Hepatic stellate cell (primary cell): ENCODE results near the gene VCP.

Experiments
- DNase-seq: peaks from one replicate; pipeline ENCODE4 v3.0.0; 2011; ENCODE audit warnings: low spot score

The VCP gene

DNA sequence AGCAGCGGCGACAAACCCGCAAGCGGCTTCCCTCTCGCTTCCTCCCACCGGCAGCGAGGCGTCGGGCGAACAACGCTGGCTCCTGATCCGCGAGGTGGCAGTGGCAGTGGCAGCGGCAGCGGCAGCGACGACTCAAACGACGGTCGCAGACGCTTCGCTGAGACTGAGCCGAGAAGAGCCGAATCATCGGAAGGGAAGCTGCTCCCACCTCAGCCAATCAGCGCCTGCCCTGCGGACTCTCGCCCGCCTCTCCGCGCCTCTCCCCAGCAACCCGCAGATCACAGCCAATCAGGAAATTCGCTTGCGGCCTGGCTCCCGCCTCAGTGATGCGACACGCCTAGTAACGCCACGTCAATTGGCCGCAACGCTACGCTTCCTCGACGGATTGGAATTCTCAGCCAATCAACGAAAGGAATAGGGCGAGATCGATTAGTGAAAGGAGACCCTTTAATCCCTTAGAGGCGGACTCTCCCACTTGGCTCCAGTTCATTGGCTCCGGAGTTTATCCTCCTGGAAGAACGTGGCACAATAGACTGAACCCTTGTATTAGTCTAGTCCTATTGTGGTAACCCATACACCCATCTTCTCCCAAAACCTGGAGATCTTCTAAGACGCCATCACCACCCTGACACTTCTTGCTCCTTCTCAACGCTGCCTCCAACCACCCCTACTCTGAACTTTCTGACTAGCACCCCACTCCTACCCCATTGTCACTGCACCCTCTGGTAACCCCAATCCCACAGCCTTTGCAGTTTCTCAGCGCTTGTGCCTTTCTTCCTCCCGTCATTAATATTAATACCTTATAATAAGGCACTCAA, at the start of gene VCP:
TSS of gene VCP (minus strand) at position 165 of the 818 bp plus-strand sequence. CDS start 272 bp downstream, outside the sequence.
- DNase-seq: peak; percentile 100

GRCh38 chr9:35116898-35117551, 44.6 kb upstream of the VCP start:
- peak; percentile 81 for DNase-seq

DNA sequence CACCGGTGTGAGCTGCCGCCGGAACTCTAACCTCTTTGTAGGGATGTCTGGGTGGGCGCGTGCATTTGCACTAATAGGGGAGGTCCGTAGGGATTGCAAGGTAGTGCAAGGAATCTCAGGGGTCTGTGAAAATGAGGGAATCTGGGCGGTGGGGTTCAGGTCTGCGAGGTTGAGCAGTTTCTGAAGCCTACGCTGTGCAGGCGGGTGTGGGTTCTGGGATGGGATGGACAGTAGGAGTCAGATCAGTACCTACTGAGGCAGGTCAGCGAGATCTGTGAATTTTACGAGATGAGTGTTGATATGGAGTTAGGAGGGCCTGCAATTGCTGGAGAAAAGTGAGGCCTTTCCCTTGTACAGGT, 44.1 kb upstream of the VCP start:
- no peak for DNase-seq

- DNase-seq: peak; percentile 93
These were observed 43.5 kb upstream of the VCP start, which contains the start of gene ATOSB for GRCh38 chr9:35115680-35116538. ATOSB (minus strand) TSS chr9:35115862; CDS start chr9:35108274, 7,588 bp downstream.

DNA sequence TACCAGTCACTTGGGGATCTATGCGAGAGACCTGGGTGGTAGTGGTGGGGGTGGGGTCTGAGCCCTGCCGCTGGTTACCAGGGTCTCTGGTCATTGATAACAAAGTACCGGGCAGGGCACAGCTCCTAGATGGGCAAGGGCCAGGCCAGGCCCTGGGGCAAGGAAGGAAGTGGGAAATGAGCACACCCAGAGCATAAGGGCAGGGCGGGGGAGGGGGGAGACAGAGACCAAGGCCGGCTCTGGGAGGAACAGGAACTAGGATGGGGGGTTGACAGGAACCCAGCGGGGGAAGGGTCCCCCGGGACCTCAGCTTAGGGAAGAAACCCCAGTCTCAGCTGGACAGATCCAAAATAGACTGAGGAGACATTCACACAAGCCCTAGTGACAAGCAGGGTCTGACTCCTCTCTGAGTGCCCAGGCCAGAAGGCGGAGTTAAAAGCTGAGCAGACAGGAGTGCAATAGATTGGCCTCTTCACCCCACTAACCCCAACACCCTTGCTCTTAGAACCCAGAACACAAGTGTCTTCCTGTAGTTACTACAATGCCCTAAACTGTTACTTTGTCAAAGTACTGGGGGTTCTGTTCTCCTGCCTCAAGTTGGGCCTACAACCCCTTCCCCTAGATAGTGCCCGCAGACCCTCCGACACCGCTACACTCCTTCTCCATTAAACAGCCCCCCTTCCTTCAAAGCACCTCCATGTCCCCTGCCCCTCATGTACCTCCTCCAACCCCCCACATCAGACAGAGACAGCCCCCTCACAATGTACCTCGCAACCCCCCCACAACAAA, 42.6 kb upstream of the VCP start:
- DNase-seq: peak; percentile 34

- peak; percentile 91 for DNase-seq
These were observed 41.9 kb upstream of the VCP start for GRCh38 chr9:35114113-35114839.

DNA sequence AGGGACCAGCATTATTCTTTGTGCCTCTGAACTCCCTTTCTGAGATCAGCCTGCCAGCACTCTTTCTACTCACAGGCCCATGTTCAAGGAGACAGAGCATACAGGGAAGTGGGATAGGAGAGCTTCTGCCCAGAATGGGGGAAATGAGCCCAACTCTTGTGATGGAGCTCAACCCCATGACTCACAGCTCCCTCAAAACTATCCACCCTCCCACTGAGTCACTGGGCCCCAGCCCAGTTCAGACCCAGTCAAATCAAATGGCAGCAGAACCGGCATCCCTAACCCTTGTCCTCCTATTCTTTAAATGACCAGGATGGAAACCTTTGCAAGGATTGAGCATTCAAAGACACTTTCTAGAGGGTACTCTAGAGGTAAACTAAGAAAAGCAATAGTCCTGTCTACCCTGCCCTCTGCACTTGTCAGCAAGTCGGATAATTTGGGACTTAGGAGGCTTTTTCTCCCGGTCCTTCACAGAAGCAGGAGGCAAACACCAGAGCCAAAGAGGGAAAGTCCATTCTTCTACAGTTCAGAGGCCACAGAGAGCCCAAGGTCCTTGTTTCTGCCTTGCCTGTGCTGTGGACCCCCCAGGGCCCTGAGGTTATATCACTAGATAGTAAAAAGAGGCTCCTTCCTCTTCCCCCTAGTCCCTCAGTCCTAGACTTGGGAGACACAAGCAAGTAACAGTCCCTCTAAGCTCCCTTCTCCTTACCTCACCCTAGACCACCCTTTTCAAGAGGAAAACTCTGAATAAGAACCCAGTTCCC, 40.0 kb upstream of the VCP start:
- DNase-seq: peak; percentile 47

DNA sequence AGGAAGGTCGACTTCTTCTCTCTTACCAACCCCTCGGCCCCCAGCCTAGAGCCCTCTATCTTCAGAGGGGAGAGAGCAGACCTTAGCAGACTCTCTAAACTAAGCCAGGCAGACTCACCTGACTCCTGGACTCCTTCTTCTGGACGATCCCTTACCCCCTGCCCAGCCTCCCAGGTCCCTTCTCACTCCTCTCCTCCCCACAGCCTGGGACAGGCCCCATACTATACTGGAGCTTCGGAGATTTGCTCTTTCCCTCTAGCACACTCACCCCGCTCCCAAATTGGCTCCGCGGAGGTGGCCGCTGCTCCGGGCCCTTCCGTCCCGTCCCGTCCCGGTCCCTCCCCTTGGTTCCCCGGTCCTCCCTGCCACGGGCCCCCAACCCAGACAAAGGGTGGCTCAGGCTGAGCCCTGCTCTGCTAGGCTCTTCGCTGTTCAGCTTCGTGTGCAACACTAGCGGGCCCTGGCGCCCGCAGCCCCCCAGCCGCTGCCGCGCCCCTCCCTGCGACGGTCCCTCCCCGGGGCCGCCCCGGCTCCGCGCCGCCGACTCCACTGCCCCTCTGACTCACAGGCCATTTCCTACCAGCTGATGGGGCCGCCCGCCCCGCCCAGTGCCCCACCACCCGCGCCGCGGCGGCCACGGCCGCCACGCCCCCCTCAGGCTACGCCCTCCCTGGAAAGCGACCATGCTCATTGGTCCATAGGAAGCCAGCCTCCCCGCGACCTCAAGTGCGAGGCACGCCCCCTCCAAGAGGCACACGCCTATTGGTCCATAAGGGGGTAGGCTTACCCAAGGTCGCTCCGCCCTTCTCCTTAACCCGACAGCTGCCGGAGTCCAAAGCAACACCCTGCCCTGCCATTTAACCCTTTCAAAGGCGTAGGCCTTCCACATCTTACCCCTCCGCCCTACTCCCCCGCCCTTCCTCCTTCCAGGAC, 38.8 kb upstream of the VCP start:
- DNase-seq: peak; percentile 98

GRCh38 chr9:35110327-35110761, 37.9 kb upstream of the VCP start:
- peak; percentile 62 for DNase-seq

GRCh38 chr9:35108946-35109575, 36.6 kb upstream of the VCP start:
- no peak for DNase-seq

GRCh38 chr9:35108461-35108860, 36.0 kb upstream of the VCP start:
- no peak for DNase-seq

DNA sequence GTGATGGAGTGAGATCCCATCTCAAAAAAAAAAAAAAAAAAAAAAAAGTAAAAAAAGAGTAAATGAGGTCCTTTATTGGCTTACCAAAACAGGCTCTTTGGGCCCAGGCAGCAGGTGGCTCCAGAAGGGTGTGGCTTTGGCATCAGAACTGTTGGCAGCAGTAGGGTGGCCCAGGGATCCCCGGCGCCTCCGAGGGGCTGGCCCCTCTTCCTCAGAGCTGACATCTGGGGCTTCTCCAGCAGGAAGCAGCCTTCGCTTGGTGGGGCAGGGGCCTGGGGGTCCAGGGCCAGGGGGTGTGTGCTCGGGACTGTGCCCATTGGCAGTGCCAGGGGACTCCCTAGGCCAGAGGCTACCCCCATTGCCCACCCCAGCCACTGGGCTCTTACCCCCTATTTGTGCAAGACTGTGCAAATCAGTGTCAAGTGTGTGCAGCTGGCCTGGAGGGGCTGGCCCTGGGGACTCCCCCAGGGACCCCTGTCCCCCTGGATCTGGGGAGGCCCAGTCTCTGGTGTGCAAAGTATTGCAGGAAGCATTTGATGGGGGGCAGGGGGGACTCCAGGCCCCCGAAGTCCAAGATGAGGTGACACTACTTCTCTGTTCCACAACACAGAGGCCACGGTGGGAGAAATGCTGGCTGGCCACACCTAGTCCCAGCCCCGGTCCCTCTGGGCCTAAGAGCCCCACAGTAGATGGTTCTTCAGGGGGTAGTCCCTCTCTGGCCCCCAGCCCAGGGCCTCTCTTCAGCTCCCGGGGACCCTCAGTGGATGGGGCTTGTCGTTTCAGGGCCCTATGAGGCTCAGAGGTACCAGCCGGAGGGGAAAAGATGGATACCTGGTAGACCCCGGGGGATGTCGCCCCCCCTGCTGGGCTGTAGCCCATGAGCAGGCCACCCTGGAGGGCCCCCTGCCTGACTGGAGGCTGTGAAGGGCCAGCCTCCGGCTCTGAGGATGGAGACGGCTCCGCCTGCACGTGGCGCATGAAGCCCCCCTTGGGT, 35.2 kb upstream of the VCP start:
- no peak for DNase-seq

DNA sequence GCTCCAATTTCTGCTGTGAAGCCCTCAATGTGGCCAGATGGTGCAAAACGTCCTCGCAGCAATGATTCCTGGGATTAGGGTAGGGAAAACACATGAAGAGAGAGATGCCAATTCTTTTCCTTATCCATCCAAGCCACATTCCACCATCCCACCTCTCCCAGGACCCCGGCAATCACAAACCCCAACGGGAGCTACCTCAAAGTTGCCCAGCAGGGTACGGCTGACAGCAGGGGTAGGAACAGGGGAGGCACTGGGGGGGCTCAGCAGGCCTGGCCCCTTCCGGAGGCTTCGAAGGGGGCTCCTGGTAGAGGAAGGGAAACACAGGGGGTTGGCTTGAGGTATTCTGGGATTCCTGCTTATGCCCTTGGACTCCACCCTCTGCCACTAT, 33.9 kb upstream of the VCP start:
- DNase-seq: no peak

- DNase-seq: no peak
These were observed 33.3 kb upstream of the VCP start for GRCh38 chr9:35105571-35106342.

- DNase-seq: no peak
These were observed 32.7 kb upstream of the VCP start for GRCh38 chr9:35105126-35105525.

GRCh38 chr9:35104586-35104985, 32.2 kb upstream of the VCP start:
- DNase-seq: no peak
